GM21381 (cell line): ENCODE measurements around the gene SMIM1.
"Not testable (repeated sequence)": the region's sequence is repeated elsewhere in the genome, so short reads cannot be mapped to it uniquely, and the experiment has no call there.

Experiments
- ATAC-seq: cut with Tn5 transposase; IDR thresholded peaks from one replicate; pipeline ENCODE4 v1.9.1; 2021; ENCODE audit warnings: mild to moderate bottlenecking, moderate library complexity; ENCODE audit not compliant: unreplicated experiment

The SMIM1 gene

DNA sequence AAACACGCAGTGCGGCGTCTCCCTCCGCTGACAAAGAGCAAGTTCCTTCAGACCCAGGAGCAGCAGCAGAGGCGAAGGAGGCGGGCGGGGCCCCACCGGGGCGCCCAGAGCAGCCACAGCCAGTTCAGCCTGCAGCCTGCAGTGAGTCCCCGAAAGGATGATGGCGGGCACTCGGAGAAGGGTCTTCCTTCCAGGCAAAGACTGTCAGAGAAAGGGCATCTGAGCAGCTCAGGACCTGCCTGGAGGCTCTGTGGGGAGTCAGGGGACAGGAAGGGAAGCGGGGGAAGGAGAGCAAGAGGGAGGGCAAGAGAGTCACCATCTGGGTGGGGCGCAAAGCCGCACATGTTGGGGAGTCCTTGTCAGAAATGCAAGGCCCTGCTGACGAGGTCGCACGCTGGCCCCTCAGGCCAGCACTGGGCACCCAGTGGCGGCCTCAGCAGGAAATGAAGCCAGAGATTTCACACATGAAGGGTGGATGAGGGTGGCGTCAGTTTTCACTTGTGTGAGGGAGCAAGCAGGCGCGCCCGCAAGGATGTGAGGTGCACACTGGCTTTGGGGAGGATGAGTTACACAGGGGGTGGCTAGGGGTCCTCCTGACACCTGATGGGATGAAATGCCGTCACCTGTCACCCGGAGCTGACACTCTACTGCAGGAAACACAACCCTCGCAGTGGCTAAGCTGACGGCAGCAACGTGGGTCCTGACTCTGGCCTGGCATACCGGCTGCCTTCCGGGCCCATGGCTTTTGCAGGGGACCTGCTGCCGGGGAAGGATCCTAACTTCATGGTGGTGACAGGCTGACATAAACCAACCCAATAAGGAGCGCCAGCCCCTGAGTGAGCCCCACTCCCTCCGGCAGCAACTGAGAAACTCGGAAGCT lies 17.1 kb downstream of the SMIM1 start:
- ATAC-seq = no peak

GRCh38 chr1:3790500-3790923 lies 18.0 kb downstream of the SMIM1 start:
- no peak for ATAC-seq

GRCh38 chr1:3790952-3791351 lies 18.4 kb downstream of the SMIM1 start:
- no peak for ATAC-seq

GRCh38 chr1:3795453-3796214 lies 23.1 kb downstream of the SMIM1 start:
- ATAC-seq = peak; percentile 30

- ATAC-seq = peak; percentile 97
These were observed 23.9 kb downstream of the SMIM1 start, which contains the start of gene LRRC47 for GRCh38 chr1:3796215-3797061. LRRC47 (minus strand) TSS chr1:3796498; CDS start chr1:3796476, 22 bp downstream.

GRCh38 chr1:3799976-3800685 lies 27.6 kb downstream of the SMIM1 start:
- no peak for ATAC-seq

DNA sequence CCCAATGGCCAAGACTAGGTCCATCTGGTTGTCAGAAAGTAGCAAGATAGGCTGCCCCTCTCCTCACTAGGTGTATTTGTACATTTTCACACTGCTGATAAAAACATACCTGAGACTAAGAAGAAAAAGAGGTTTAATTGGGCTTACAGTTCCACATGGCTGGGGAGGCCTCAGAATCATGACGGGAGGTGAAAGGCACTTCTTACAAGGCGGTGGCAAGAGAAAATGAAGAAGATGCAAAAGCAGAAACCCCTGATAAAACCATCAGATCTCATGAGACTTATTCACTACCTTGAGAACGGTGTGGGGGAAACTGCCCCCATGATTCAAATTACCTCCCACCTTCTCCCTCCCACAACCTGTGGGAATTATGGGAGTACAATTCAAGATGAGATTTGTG lies 28.2 kb downstream of the SMIM1 start:
- not testable (repeated sequence) for ATAC-seq

GRCh38 chr1:3803905-3804626 lies 31.5 kb downstream of the SMIM1 start:
- ATAC-seq = no peak

- not testable (repeated sequence) for ATAC-seq
These were observed 32.0 kb downstream of the SMIM1 start for GRCh38 chr1:3804627-3804944.

- no peak for ATAC-seq
These were observed 32.5 kb downstream of the SMIM1 start for GRCh38 chr1:3805038-3805437.

- ATAC-seq = no peak
These were observed 35.2 kb downstream of the SMIM1 start for GRCh38 chr1:3807769-3808168.

DNA sequence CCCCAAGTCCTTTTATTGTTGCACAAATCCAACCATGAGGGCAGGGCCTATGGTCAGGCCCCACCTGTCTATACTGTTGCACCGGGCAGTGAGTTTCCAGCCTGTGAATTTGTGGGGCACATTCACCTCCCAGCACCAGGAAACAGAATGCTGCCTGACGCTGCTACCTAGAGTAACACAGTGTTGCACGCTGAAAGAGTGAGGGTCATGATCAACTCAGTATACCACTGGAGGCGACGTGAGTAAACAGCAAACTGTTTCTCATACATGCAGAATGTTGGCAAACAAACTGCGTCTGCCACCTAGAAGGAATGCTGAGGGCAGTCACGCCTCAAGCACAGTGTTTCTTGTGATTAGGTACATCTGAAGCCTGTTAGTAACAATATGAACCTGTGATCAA lies 37.1 kb downstream of the SMIM1 start:
- ATAC-seq = no peak

- not testable (repeated sequence) for ATAC-seq
These were observed 37.7 kb downstream of the SMIM1 start for GRCh38 chr1:3810149-3810761.

DNA sequence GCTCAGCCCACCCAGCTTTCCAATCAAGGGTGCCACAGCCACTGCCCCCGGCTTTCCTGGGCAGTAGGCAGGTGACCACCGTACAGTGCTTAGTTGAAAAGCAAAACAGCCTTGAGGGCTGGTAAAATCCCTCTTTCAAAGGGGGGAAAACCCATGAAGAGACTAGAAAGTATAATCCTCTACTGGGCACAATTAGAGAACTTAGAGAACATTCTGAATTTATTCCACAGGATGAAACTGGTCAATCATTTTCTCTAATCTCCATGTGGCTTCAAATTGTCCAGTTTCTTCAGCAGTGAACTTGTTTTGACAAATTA lies 39.0 kb downstream of the SMIM1 start:
- ATAC-seq = no peak

- ATAC-seq = no peak
These were observed 41.5 kb downstream of the SMIM1 start for GRCh38 chr1:3814065-3814464.

GRCh38 chr1:3814771-3815561 lies 42.4 kb downstream of the SMIM1 start:
- no peak for ATAC-seq

GRCh38 chr1:3816331-3817137 lies 44.0 kb downstream of the SMIM1 start:
- ATAC-seq = no peak

DNA sequence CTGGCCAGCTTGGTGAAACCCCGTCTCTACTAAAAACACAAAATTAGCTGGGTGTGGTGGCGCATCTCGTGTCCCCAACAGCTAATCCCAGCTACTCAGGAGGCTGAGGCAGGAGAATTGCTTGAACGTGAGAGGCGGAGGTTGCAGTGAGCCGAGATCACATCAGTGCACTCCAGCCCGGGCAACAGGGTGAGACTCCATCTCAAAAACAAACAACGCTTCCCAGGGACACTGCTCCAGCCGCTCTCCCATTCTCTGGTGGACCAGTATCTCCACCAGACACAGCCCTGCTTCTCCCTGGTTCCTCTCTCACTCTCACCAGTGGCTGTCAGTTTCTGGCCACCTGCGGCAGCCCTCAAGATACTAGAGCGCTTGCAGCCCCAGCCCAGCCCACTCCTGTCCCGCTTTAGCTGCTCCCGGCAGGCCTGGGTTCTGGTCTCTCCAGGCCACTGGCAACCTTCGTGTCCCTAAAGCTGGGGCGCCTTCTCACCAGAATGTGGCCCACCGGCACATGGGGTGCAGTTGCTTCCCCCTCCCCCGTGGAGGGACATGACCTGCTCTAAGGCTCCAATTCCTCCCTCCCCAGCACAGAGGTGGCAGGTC lies 44.7 kb downstream of the SMIM1 start:
- ATAC-seq = no peak
